Esophagus muscularis mucosa (tissue), 3 donors: ENCODE measurements around the gene HNRNPA0.

ENCODE experiments used
- CTCF ChIP-seq, 3 experiments: fragments of 200-600 bp in 2 of 3; fragments of 450-650 bp in 1 of 3; sonication (generic) in 2 of 3; IDR thresholded peaks; one replicate each; pipeline ENCODE4 v1.5.1; 2017 to 2019; ENCODE audit warnings: antibody characterized with exemption in 3 of 3, mild to moderate bottlenecking in 2 of 3, moderate library complexity in 1 of 3
- EP300 ChIP-seq: sonication (generic); formaldehyde crosslinking; IDR thresholded peaks from one replicate; pipeline ENCODE4 v1.6.1; 2017; ENCODE audit warnings: antibody characterized with exemption

GRCh38 chr5:137734331-137734730 lies 19.8 kb downstream of the HNRNPA0 start:
- no peak for TF ChIP-seq EP300
- TF ChIP-seq CTCF (IDR thresholded peaks at IDR 0.05), result no peak
